Nephron (organoid): ENCODE results near the gene SPON1.
"Not testable (repeated sequence)": the region's sequence is repeated elsewhere in the genome, so short reads cannot be mapped to it uniquely, and the experiment has no call there.

ENCODE experiments used
- H3K27ac Mint-ChIP-seq, 3 experiments: 2 replicates each; pipeline ENCODE4 v1.8.0; 2020; ENCODE audit warnings: mixed read lengths in 3 of 3, mild to moderate bottlenecking in 2 of 3, moderate library complexity in 1 of 3
- H3K27me3 Mint-ChIP-seq: 2 replicates; pipeline ENCODE4 v1.8.0; 2021; ENCODE audit warnings: low read depth, mild to moderate bottlenecking, moderate library complexity, mixed read lengths
- H3K36me3 Mint-ChIP-seq: 2 replicates; pipeline ENCODE4 v1.8.0; 2020; ENCODE audit warnings: low read depth, mixed read lengths
- H3K4me1 Mint-ChIP-seq: 2 replicates; pipeline ENCODE4 v1.8.0; 2020; ENCODE audit warnings: mixed read lengths
- H3K4me3 Mint-ChIP-seq, 3 experiments: 2 replicates each; pipeline ENCODE4 v1.8.0; 2020; ENCODE audit warnings: mild to moderate bottlenecking in 3 of 3, mixed read lengths in 3 of 3, moderate library complexity in 2 of 3
- H3K9me3 Mint-ChIP-seq: 2 replicates; pipeline ENCODE4 v1.8.0; 2020; ENCODE audit warnings: mixed read lengths
- TF ChIP-seq, protein P1 (sequence below), 3 experiments: fragments of 200-600 bp; sonication (generic); IDR thresholded peaks; one replicate each; pipeline ENCODE4 v1.5.0; 2021; ENCODE audit warnings: antibody characterized with exemption in 3 of 3; ENCODE audit not compliant: unreplicated experiment in 3 of 3

Gene SPON1

GRCh38 chr11:14267861-14268635 is 305.5 kb downstream of the SPON1 start:
- TF ChIP-seq, protein P1, sequence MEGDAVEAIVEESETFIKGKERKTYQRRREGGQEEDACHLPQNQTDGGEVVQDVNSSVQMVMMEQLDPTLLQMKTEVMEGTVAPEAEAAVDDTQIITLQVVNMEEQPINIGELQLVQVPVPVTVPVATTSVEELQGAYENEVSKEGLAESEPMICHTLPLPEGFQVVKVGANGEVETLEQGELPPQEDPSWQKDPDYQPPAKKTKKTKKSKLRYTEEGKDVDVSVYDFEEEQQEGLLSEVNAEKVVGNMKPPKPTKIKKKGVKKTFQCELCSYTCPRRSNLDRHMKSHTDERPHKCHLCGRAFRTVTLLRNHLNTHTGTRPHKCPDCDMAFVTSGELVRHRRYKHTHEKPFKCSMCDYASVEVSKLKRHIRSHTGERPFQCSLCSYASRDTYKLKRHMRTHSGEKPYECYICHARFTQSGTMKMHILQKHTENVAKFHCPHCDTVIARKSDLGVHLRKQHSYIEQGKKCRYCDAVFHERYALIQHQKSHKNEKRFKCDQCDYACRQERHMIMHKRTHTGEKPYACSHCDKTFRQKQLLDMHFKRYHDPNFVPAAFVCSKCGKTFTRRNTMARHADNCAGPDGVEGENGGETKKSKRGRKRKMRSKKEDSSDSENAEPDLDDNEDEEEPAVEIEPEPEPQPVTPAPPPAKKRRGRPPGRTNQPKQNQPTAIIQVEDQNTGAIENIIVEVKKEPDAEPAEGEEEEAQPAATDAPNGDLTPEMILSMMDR (IDR thresholded peaks at IDR 0.05; ENCODE audit: unreplicated experiment in 3 of 3), result no peak
- H3K36me3 Mint-ChIP-seq, result peaks cover 45% of the 10 kb centered on the region
- H3K27ac Mint-ChIP-seq, result no peak overlapping the region
- no peaks in the 10 kb centered on the region for H3K27me3 Mint-ChIP-seq
- no peak overlapping the region for H3K4me3 Mint-ChIP-seq
- H3K4me1 Mint-ChIP-seq, result no peaks in the 10 kb centered on the region
- no peaks in the 10 kb centered on the region for H3K9me3 Mint-ChIP-seq

DNA sequence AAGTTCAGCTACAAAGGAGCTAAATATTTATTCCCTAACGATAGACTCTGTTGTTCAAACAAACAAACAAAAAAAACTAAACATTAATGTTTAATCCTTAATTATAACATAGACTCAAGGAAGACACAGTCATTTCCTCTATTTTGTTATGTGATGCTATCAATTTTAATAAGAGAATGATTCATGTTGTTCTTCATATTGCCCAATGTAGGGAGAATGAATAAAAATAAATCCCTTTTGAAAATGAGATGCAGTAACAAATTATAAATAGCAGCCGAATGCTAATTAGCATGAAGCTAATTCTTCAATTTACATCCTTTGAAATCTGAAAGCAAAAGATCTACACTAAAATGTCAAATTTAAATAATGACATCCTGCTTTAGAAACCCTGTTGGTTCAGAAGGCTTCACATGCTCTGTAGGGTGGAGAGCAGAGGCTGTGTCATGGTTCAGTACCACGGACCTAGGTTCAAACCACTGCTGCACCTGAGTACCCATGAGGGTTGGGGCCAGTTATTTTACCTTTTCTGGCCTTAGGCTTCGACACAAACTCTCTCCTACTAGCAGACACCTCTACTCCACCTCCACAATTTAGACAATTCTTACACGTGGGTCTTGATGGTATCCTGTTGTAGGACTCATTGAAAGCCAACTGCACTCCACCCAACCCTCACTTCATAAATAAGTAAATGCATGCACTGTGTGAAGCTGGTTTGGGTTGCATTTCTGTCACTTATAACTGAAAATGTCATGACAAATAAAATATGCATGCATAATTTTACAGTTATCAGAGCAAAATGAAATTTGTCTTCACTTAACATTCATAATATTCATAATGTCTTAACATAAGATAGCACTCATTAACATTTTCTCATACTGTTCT is 307.4 kb downstream of the SPON1 start:
- peaks cover 7% of the 10 kb centered on the region for H3K4me1 Mint-ChIP-seq

GRCh38 chr11:14270690-14271542 is 308.4 kb downstream of the SPON1 start:
- TF ChIP-seq, protein P1 (IDR thresholded peaks at IDR 0.05; ENCODE audit: unreplicated experiment in 3 of 3), result no peak
- no peaks in the 10 kb centered on the region for H3K27me3 Mint-ChIP-seq
- H3K9me3 Mint-ChIP-seq, result peaks cover 1% of the 10 kb centered on the region
- H3K4me1 Mint-ChIP-seq, result peaks cover 17% of the 10 kb centered on the region
- H3K4me3 Mint-ChIP-seq, result no peak overlapping the region
- H3K27ac Mint-ChIP-seq, result no peak overlapping the region
- H3K36me3 Mint-ChIP-seq, result peaks cover 45% of the 10 kb centered on the region

More for the DNA sequence above, 307.4 kb downstream of the SPON1 start:
- Mint-ChIP-seq H3K27me3 (no peaks in the 10 kb centered on the region), H3K36me3 (peaks cover 44% of the 10 kb centered on the region), H3K27ac (no peak overlapping the region), H3K4me3 (no peak overlapping the region), H3K9me3 (no peaks in the 10 kb centered on the region)
- TF ChIP-seq, protein P1 (IDR thresholded peaks at IDR 0.05; ENCODE audit: unreplicated experiment in 3 of 3), result no peak

DNA sequence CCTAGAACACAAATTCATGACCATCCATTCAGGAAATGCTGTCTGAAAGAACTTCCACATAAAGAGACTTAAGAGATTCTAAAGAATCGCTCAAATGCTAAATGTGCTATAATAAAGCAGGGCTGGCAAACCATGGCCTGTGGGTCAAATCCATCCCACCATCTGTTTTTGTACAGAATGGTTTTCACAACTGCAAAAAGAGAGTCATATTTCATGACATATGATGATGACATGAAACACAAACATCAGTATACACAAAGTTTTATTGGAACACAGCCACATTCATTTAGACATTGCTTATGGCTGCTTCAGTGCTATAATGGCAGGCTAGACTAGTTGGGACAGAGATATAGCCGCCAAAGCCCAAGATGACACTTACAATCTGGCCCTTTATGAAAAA is 311.4 kb downstream of the SPON1 start:
- peak overlapping the region in 1 of 3 experiments; percentile 15 for H3K27ac Mint-ChIP-seq
- peaks cover 6% of the 10 kb centered on the region for H3K9me3 Mint-ChIP-seq
- peaks cover 3% of the 10 kb centered on the region for H3K27me3 Mint-ChIP-seq
- peaks cover 44% of the 10 kb centered on the region for H3K36me3 Mint-ChIP-seq
- no peak overlapping the region for H3K4me3 Mint-ChIP-seq
- TF ChIP-seq, protein P1 (IDR thresholded peaks at IDR 0.05; ENCODE audit: unreplicated experiment in 3 of 3), result no peak
- peaks cover 17% of the 10 kb centered on the region for H3K4me1 Mint-ChIP-seq

DNA sequence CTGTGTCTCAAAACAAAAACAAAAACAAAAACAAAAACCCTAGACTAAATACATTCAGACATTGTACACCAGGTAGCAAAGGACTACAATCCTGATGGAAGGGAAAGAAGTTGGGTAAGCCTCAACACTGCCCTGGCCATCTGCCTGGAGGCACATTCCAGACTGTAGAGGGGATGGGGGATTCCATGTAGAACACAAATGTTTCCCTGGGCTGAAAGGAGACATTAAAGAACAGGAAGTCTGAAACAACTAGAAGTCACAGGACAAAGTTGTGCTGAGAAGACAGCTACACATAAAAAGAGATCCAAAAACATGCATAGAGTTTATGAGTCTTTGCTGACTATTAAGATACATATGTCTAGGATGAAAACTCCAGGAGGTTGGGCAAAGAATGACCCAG is 312.6 kb downstream of the SPON1 start:
- Mint-ChIP-seq H3K27me3 (peaks cover 3% of the 10 kb centered on the region), H3K36me3 (peaks cover 53% of the 10 kb centered on the region), H3K9me3 (peaks cover 6% of the 10 kb centered on the region), H3K4me3 (no peak overlapping the region), H3K27ac (peak overlapping the region; percentile 48 to 59 (median 59)), H3K4me1 (peaks cover 17% of the 10 kb centered on the region)
- TF ChIP-seq, protein P1 (IDR thresholded peaks at IDR 0.05; ENCODE audit: unreplicated experiment in 3 of 3), result no peak

DNA sequence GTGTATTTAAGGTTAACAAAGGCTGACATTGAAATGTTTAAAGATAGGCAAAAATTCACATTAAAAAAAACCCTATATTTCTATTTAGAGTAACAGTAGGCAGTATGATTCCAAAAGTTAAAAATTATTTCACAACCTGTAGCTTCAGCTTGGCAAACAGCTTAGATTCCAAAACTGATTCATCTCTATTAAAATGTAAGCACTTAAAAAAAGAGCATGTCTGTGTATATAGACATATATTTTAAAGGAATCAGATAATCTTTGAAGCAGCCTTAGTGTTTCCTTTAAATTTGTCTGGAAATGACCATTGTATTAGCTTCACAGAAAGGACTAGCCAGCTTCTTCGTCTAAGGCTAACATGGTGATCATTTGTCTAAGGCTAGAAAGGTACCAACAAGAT is 316.3 kb downstream of the SPON1 start:
- not testable (repeated sequence) for H3K27me3 Mint-ChIP-seq, H3K9me3 Mint-ChIP-seq, H3K4me3 Mint-ChIP-seq, H3K27ac Mint-ChIP-seq
- Mint-ChIP-seq H3K36me3 (peaks cover 50% of the 10 kb centered on the region), H3K4me1 (peaks cover 16% of the 10 kb centered on the region)
